Esophagus muscularis mucosa (tissue), 3 donors: ENCODE measurements around the gene SERTM1.

ENCODE experiments used
- POLR2A ChIP-seq: fragments of 450-650 bp; IDR thresholded peaks from one replicate; pipeline ENCODE4 v1.6.1; 2017; ENCODE audit warnings: antibody characterized with exemption, moderate library complexity, mild to moderate bottlenecking, low read depth
- POLR2AphosphoS5 ChIP-seq, 2 donors: sonication (generic); formaldehyde crosslinking; IDR thresholded peaks; one replicate each; pipeline ENCODE4 v1.6.1; 2017; ENCODE audit warnings: antibody characterized with exemption in 2 of 2
- TF ChIP-seq, protein P1 (sequence below), 3 experiments: fragments of 200-600 bp in 2 of 3; fragments of 450-650 bp in 1 of 3; sonication (generic) in 2 of 3; IDR thresholded peaks; one replicate each; pipeline ENCODE4 v1.5.1; 2017 to 2019; ENCODE audit warnings: antibody characterized with exemption in 3 of 3, mild to moderate bottlenecking in 2 of 3, moderate library complexity in 1 of 3

DNA sequence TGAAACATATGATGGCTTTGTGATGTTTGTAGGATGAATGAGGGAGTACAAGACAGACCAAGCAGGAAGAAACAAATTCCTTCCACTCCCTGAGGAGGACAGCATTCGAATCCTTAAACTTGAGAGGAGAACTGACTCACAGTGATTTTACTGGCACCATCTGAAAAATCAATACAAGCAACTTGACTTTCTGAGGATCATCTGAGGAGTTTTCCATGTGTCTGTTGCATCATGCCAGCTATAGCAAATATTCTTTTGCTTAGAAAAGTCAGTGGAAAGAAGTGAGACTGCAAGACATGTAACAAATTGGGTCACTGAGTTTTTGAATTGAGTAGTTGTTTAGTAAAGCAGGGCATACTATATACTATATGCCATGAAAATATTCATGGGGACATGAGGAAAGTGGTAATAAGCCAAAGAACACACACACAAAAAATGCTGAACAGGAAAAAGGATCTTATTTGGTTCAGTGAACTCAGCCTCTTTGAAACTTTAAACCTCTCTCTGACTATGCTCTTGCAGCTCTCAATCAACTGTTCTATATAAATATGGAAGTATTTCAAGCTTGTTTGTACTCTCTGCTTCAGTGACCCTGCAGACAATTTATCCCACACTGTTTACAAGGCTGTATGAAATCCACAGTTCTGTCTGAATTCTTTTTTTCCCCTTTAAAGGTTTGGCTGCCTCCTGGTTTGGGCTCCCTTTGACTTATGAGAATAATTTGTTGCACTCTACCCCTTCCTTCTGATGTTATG is 35.5 kb downstream of the SERTM1 start:
- TF ChIP-seq POLR2A (no peak), POLR2AphosphoS5 (IDR thresholded peaks at IDR 0.05) (no peak)
- TF ChIP-seq, protein P1, sequence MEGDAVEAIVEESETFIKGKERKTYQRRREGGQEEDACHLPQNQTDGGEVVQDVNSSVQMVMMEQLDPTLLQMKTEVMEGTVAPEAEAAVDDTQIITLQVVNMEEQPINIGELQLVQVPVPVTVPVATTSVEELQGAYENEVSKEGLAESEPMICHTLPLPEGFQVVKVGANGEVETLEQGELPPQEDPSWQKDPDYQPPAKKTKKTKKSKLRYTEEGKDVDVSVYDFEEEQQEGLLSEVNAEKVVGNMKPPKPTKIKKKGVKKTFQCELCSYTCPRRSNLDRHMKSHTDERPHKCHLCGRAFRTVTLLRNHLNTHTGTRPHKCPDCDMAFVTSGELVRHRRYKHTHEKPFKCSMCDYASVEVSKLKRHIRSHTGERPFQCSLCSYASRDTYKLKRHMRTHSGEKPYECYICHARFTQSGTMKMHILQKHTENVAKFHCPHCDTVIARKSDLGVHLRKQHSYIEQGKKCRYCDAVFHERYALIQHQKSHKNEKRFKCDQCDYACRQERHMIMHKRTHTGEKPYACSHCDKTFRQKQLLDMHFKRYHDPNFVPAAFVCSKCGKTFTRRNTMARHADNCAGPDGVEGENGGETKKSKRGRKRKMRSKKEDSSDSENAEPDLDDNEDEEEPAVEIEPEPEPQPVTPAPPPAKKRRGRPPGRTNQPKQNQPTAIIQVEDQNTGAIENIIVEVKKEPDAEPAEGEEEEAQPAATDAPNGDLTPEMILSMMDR (IDR thresholded peaks at IDR 0.05): no peak
